Measurements from ENCODE around the gene ARL11. TPM values are rescaled to one million over a fixed set of nuclear protein-coding genes. Genes with fewer than 3 reads are reported as not detected.

Gene ARL11
- polyA plus RNA-seq (not detected in 2 replicates), polyA minus RNA-seq (not detected in 2 replicates)

DNA sequence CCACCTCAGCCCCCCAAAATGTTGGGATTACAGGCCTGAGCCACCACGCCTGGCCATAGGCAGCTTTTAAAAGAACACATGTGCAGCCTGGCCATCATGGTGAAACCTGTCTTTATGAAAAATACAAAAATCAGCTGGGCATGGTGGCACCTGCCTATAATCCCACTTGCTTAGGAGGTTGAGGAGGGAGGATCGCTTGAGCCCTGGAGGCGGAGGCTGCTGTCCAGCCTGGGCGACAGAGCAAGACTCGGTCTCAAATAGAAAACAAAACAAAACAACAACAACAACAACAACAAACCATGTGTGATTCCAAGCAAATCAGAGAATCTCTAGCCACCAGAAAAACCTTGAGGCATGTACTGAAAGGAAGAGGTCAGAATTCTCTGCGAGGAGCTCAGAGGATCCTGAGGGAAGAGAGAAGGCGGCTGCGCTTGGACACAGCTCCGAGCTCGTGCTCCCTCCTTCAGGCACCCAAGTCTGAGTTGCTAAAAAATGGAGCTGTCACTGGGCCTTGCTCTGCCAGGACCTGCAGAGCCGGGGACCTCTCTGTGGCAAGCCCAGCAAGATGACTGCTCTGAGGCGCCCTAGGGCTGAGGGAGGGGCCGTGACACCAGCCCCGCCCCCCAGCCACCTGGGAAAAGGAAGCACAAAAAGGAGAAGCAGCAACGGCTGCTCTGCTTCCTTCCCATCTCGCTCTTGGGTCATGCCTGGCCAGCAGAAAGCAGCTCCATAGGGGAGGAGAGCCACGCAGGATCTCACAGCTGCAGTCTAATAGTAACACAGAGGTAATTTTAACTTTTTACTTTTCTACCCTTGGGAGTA is at the start of gene ARL11:
Gene ARL11, plus strand, starts transcription at position 677 of the 822 bp plus-strand sequence. CDS start 1,941 bp downstream, outside the sequence.
- no peak within 1 kb of the TSS for H2AFZ ChIP-seq (ENCODE audit: low read depth, low read length)
- no peak within 1 kb of the TSS for H3K4me2 ChIP-seq (ENCODE audit: low read length)

DNA sequence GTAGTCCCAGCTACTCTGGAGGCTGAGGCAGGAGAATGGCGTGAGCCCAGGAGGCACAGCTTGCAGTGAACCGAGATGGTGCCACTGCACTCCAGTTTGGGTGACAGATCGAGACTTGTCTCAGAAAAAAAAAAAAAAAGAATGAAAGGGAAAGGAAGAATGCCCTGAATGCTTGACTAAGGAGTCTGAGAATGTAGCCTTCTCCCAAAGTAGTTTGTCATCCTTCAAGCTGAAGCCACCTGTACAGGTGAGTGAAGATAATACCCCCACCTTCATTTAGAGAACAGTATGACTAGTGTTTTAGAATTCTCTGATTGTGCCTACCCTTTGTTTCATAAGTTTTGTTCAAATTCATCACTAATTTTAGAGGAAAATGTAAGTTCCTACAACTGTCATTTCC is 48.8 kb upstream of the ARL11 start:
- Histone ChIP-seq H4K20me1 (ENCODE audit: insufficient read depth) (no peaks in the 10 kb centered on the region), H3K27me3 (ENCODE audit: insufficient read depth, low read depth, low read length) (no peaks in the 10 kb centered on the region), H3K36me3 (ENCODE audit: insufficient read depth, low read length) (no peaks in the 10 kb centered on the region), H3F3A (ENCODE audit: insufficient read depth, low read length, poor library complexity, severe bottlenecking) (no peaks in the 10 kb centered on the region), H3K4me3 (ENCODE audit: low read length) (no peak overlapping the region), H3K79me2 (replicated peaks; ENCODE audit: insufficient read depth, low read length) (no peaks in the 10 kb centered on the region), H3K9ac (ENCODE audit: low read length) (no peak overlapping the region), H3K9me2 (ENCODE audit: insufficient read depth, low read length) (no peaks in the 10 kb centered on the region), H3K27ac (ENCODE audit: low read length) (no peak overlapping the region), H2AFZ (ENCODE audit: low read depth, low read length) (no peak overlapping the region), H3K4me2 (ENCODE audit: low read length) (no peak overlapping the region), H3K9me3 (ENCODE audit: low read length) (no peaks in the 10 kb centered on the region)
- TF ChIP-seq POLR2AphosphoS5 (IDR thresholded peaks at IDR 0.05) (no peak), MXI1 (conservative IDR thresholded peaks at IDR 0.05; ENCODE audit: poor library complexity, severe bottlenecking) (no peak), EP300 (conservative IDR thresholded peaks at IDR 0.05; ENCODE audit: poor library complexity, severe bottlenecking) (no peak), RAD21 (conservative IDR thresholded peaks at IDR 0.05) (no peak), TAF1 (IDR thresholded peaks at IDR 0.05; ENCODE audit: low read depth) (no peak)

More for the DNA sequence above, at the start of gene ARL11:
- Histone ChIP-seq H3K36me3 (ENCODE audit: insufficient read depth, low read length) (no peaks in the 10 kb centered on the region), H3K79me2 (replicated peaks; ENCODE audit: insufficient read depth, low read length) (no peaks in the 10 kb centered on the region), H3K9me3 (ENCODE audit: low read length) (no peaks in the 10 kb centered on the region), H3F3A (ENCODE audit: insufficient read depth, low read length, poor library complexity, severe bottlenecking) (no peaks in the 10 kb centered on the region), H4K20me1 (ENCODE audit: insufficient read depth) (no peaks in the 10 kb centered on the region), H3K4me3 (ENCODE audit: low read length) (no peak within 1 kb of the TSS), H3K9me2 (ENCODE audit: insufficient read depth, low read length) (no peaks in the 10 kb centered on the region), H3K27me3 (ENCODE audit: insufficient read depth, low read depth, low read length) (no peaks in the 10 kb centered on the region), H3K27ac (ENCODE audit: low read length) (no peak within 1 kb of the TSS), H3K9ac (ENCODE audit: low read length) (no peak within 1 kb of the TSS)
- no peak for TF ChIP-seq REST (IDR thresholded peaks at IDR 0.05; ENCODE audit: borderline replicate concordance)
- TF ChIP-seq RAD21 (conservative IDR thresholded peaks at IDR 0.05) = no peak
- TF ChIP-seq SMC3 (conservative IDR thresholded peaks at IDR 0.05; ENCODE audit: poor library complexity) = no peak
- TF ChIP-seq, protein P1, sequence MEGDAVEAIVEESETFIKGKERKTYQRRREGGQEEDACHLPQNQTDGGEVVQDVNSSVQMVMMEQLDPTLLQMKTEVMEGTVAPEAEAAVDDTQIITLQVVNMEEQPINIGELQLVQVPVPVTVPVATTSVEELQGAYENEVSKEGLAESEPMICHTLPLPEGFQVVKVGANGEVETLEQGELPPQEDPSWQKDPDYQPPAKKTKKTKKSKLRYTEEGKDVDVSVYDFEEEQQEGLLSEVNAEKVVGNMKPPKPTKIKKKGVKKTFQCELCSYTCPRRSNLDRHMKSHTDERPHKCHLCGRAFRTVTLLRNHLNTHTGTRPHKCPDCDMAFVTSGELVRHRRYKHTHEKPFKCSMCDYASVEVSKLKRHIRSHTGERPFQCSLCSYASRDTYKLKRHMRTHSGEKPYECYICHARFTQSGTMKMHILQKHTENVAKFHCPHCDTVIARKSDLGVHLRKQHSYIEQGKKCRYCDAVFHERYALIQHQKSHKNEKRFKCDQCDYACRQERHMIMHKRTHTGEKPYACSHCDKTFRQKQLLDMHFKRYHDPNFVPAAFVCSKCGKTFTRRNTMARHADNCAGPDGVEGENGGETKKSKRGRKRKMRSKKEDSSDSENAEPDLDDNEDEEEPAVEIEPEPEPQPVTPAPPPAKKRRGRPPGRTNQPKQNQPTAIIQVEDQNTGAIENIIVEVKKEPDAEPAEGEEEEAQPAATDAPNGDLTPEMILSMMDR (IDR thresholded peaks at IDR 0.05; ENCODE audit: poor library complexity, severe bottlenecking) = no peak
- TF ChIP-seq EP300 (conservative IDR thresholded peaks at IDR 0.05; ENCODE audit: poor library complexity, severe bottlenecking) = no peak
- TF ChIP-seq POLR2AphosphoS5 (IDR thresholded peaks at IDR 0.05) = no peak
- TF ChIP-seq MXI1 (conservative IDR thresholded peaks at IDR 0.05; ENCODE audit: poor library complexity, severe bottlenecking) = no peak
- no peak for TF ChIP-seq TAF1 (IDR thresholded peaks at IDR 0.05; ENCODE audit: low read depth)
- no peak for TF ChIP-seq EZH2 (IDR thresholded peaks at IDR 0.05; ENCODE audit: borderline replicate concordance, insufficient read depth, low read length, poor library complexity, severe bottlenecking)

All from neural cell (in vitro differentiated cells).